ENCODE results near the gene BCAN.

DNA sequence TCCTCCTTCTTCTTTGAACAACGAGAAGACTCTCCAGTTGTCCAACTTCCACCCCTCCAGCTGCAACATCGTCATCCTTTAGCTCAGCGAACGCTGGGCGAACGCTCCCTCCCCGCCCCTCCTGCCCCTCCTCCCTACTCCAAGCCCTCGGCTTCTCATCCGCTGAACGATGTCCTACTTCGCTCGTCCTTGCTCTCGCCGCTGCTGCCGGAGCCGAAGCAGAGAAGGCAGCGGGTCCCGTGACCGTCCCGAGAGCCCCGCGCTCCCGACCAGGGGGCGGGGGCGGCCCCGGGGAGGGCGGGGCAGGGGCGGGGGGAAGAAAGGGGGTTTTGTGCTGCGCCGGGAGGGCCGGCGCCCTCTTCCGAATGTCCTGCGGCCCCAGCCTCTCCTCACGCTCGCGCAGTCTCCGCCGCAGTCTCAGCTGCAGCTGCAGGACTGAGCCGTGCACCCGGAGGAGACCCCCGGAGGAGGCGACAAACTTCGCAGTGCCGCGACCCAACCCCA lies at the start of gene BCAN:
- no peak for TF ChIP-seq CTCF (IDR thresholded peaks at IDR 0.05)
- no peak for TF ChIP-seq POLR2A (IDR thresholded peaks at IDR 0.05)

All from adrenal gland (tissue), 5 donors.